GM23338 (cell line): ENCODE results near the gene OR6J1. TPM values are rescaled to one million over a fixed set of nuclear protein-coding genes. Genes with fewer than 3 reads are reported as not detected.

Experiments
- ATAC-seq: fragments of 200-7000 bp; cut with Tn5 transposase; 3 replicates; pipeline ENCODE4 v1.9.1; 2020
- DNase-seq: peaks from one replicate; pipeline ENCODE4 v3.0.0-alpha.2; 2015; ENCODE audit warnings: low spot score
- H2AFZ ChIP-seq: fragments of 200-600 bp; sonication (generic); 2 replicates; pipeline ENCODE4 v1.8.0; 2016; ENCODE audit warnings: antibody characterized with exemption, mild to moderate bottlenecking, moderate library complexity
- H3F3A ChIP-seq: fragments of 200-600 bp; sonication (generic); replicated peaks from 2 replicates; pipeline ENCODE4 v1.8.0; 2017; ENCODE audit warnings: antibody characterized with exemption, mixed run types, low read depth
- H3K27ac ChIP-seq: fragments of 200-600 bp; sonication (generic); 2 replicates; pipeline ENCODE4 v1.6.1; 2016; ENCODE audit warnings: low read depth
- H3K27me3 ChIP-seq: fragments of 200-600 bp; sonication (generic); 2 replicates; pipeline ENCODE4 v1.8.0; 2016; ENCODE audit warnings: mild to moderate bottlenecking, mixed run types, moderate library complexity; ENCODE audit not compliant: insufficient read depth
- H3K36me3 ChIP-seq: fragments of 200-600 bp; sonication (generic); 2 replicates; pipeline ENCODE4 v1.8.0; 2016; ENCODE audit warnings: mild to moderate bottlenecking; ENCODE audit not compliant: insufficient read depth
- H3K4me1 ChIP-seq: fragments of 200-600 bp; sonication (generic); 2 replicates; pipeline ENCODE4 v1.8.0; 2016; ENCODE audit warnings: mild to moderate bottlenecking, moderate library complexity; ENCODE audit not compliant: insufficient read depth
- H3K4me2 ChIP-seq: fragments of 200-600 bp; sonication (generic); 2 replicates; pipeline ENCODE4 v1.7.1; 2017; ENCODE audit warnings: mixed run types
- H3K4me3 ChIP-seq: fragments of 200-600 bp; sonication (generic); 2 replicates; pipeline ENCODE4 v1.6.1; 2016; ENCODE audit warnings: mixed run types
- H3K79me2 ChIP-seq: fragments of 200-600 bp; sonication (generic); replicated peaks from 2 replicates; pipeline ENCODE4 v1.8.0; 2017; ENCODE audit warnings: mild to moderate bottlenecking; ENCODE audit not compliant: insufficient read depth
- H3K9me2 ChIP-seq: fragments of 200-600 bp; sonication (generic); 2 replicates; pipeline ENCODE4 v1.8.0; 2017; ENCODE audit not compliant: insufficient read depth
- H4K20me1 ChIP-seq: fragments of 200-600 bp; sonication (generic); replicated peaks from 2 replicates; pipeline ENCODE4 v1.8.0; 2017; ENCODE audit warnings: mild to moderate bottlenecking; ENCODE audit not compliant: insufficient read depth
- H3K27ac Mint-ChIP-seq: 2 replicates; pipeline ENCODE4 v1.8.0; 2020; ENCODE audit warnings: inconsistent platforms, mild to moderate bottlenecking, moderate library complexity, mixed read lengths
- H3K27me3 Mint-ChIP-seq: 3 replicates; pipeline ENCODE4 v1.8.0; 2022; ENCODE audit warnings: low read depth, mild to moderate bottlenecking, moderate library complexity, mixed read lengths, inconsistent platforms; ENCODE audit not compliant: insufficient read depth, poor library complexity
- H3K36me3 Mint-ChIP-seq: 3 replicates; pipeline ENCODE4 v1.8.0; 2021; ENCODE audit warnings: low read depth, mild to moderate bottlenecking, inconsistent platforms, moderate library complexity, mixed read lengths
- H3K4me1 Mint-ChIP-seq: 3 replicates; pipeline ENCODE4 v1.8.0; 2020; ENCODE audit warnings: mild to moderate bottlenecking, inconsistent platforms, mixed read lengths
- H3K4me3 Mint-ChIP-seq: 3 replicates; pipeline ENCODE4 v1.8.0; 2021; ENCODE audit warnings: moderate library complexity, mild to moderate bottlenecking, inconsistent platforms, mixed read lengths
- H3K9me3 Mint-ChIP-seq: 3 replicates; pipeline ENCODE4 v1.8.0; 2020; ENCODE audit warnings: moderate library complexity, mild to moderate bottlenecking, inconsistent platforms, mixed read lengths
- CREB1 ChIP-seq: fragments of 250-450 bp; sonication (Bioruptor Pico); IDR thresholded peaks from 2 replicates; pipeline ENCODE4 v1.5.0; 2020; ENCODE audit warnings: low read depth, mild to moderate bottlenecking, moderate library complexity
- EZH2 ChIP-seq: fragments of 200-600 bp; sonication (generic); IDR thresholded peaks from one replicate; pipeline ENCODE4 v1.8.0; 2017; ENCODE audit warnings: antibody characterized with exemption, mild to moderate bottlenecking, low read depth; ENCODE audit not compliant: unreplicated experiment
- EZH2phosphoT487 ChIP-seq: fragments of 200-600 bp; sonication (generic); IDR thresholded peaks from one replicate; pipeline ENCODE4 v1.8.1; 2018; ENCODE audit warnings: antibody characterized with exemption; ENCODE audit not compliant: unreplicated experiment
- JUNB ChIP-seq: IDR thresholded peaks from one replicate; pipeline ENCODE4 v1.6.1; 2016; ENCODE audit warnings: antibody characterized with exemption; ENCODE audit not compliant: unreplicated experiment
- NANOG ChIP-seq: IDR thresholded peaks from 2 replicates; pipeline ENCODE4 v1.6.1; 2016; ENCODE audit warnings: antibody characterized with exemption, borderline replicate concordance
- POLR2AphosphoS5 ChIP-seq: IDR thresholded peaks from 2 replicates; pipeline ENCODE4 v1.6.1; 2016; ENCODE audit warnings: antibody characterized with exemption, low read depth
- STAT1 ChIP-seq: IDR thresholded peaks from one replicate; pipeline ENCODE4 v1.6.1; 2016; ENCODE audit warnings: antibody characterized with exemption; ENCODE audit not compliant: unreplicated experiment
- ZNF114 ChIP-seq: fragments of 250-450 bp; sonication (Bioruptor Pico); IDR thresholded peaks from 2 replicates; pipeline ENCODE4 v1.5.0; 2020; ENCODE audit warnings: mild to moderate bottlenecking, moderate library complexity
- ZNF331 ChIP-seq: fragments of 250-450 bp; sonication (Bioruptor Pico); IDR thresholded peaks from 2 replicates; pipeline ENCODE4 v1.5.0; 2020; ENCODE audit warnings: low read depth, mild to moderate bottlenecking, moderate library complexity
- polyA plus RNA-seq: library from polyadenylated mRNA; unstranded; fragments of >200 nt; fragmentation: Nextera tagmentation; extraction: Ambion mirVana; gene quantifications from 2 replicates; pipeline ENCODE4 v1.2.1, GENCODE V29; 2016
- total RNA-seq: library from RNA; depleted of rRNA; stranded (reverse); fragments of >200 nt; shearing (Covaris generic); gene quantifications from 2 replicates; pipeline ENCODE4 v1.2.3, GENCODE V29; 2014
- TF ChIP-seq, protein P1 (sequence below), 2 experiments: fragments of 200-600 bp in 1 of 2; sonication (generic) in 1 of 2; conservative IDR thresholded peaks; 2 replicates each; pipeline versions ENCODE4 v1.5.1 to v1.6.1; 2016 to 2017; ENCODE audit warnings: antibody characterized with exemption in 2 of 2, low read depth in 2 of 2, mild to moderate bottlenecking in 2 of 2, moderate library complexity in 1 of 2
- TF ChIP-seq, protein P2 (sequence below): IDR thresholded peaks from one replicate; pipeline ENCODE4 v1.6.1; 2018; ENCODE audit warnings: antibody characterized with exemption; ENCODE audit not compliant: unreplicated experiment

The OR6J1 gene
- total and polyA plus RNA-seq, 2 experiments from 2014 or later, result not detected

DNA sequence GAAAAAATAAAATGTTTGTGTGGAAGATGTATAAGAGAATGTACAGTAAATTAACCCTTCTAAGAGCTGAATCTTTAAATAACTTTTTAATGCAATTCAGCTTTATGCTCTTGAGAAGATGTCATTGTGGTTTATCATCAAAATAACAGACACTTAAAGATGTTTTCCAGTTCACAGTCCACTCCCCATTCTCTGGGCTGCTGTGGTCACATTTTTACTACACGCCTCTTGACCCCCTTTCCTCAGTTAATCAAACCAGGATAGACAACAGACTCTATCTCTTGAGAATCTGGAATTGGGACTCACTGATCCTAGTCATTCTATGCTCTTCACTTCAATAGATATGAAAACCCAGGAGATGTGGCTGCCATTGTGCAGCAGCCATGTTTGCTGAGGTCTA, 24.7 kb upstream of the OR6J1 start (continued):
- no peak for TF ChIP-seq EZH2
- no peak for TF ChIP-seq CREB1 (CRISPR knock-in tag)
- no peak for TF ChIP-seq ZNF331 (CRISPR knock-in tag)
- TF ChIP-seq, protein P1, sequence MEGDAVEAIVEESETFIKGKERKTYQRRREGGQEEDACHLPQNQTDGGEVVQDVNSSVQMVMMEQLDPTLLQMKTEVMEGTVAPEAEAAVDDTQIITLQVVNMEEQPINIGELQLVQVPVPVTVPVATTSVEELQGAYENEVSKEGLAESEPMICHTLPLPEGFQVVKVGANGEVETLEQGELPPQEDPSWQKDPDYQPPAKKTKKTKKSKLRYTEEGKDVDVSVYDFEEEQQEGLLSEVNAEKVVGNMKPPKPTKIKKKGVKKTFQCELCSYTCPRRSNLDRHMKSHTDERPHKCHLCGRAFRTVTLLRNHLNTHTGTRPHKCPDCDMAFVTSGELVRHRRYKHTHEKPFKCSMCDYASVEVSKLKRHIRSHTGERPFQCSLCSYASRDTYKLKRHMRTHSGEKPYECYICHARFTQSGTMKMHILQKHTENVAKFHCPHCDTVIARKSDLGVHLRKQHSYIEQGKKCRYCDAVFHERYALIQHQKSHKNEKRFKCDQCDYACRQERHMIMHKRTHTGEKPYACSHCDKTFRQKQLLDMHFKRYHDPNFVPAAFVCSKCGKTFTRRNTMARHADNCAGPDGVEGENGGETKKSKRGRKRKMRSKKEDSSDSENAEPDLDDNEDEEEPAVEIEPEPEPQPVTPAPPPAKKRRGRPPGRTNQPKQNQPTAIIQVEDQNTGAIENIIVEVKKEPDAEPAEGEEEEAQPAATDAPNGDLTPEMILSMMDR (conservative IDR thresholded peaks at IDR 0.05; ENCODE audit: low read depth in 2 of 2), result no peak
- TF ChIP-seq STAT1, result no peak

DNA sequence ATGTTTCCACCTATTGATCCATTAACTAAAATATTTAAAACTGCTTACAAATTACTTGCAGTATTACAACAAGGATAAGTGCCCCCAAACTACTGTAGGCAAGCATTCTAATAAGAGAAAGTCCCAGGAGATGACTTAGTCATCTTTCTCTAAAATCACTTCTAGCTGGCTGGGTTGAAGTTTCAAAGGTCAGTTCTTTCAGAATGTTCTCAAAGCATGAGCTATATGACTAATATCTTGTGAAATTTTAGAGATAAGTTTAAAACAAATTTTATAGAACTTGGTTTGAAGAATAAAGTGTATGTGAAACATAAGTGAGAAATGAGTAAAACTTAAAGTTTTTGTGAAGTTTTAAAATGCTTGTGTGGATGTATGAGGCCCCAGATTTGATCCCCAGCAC, 24.3 kb upstream of the OR6J1 start:
- Mint-ChIP-seq H3K4me3 (no peak overlapping the region), H3K9me3 (no peaks in the 10 kb centered on the region; the same call in 2 of the 3 replicates), H3K27me3 (peaks cover 3% of the 10 kb centered on the region), H3K4me1 (peaks cover 4% of the 10 kb centered on the region), H3K27ac (no peak overlapping the region), H3K36me3 (no peaks in the 10 kb centered on the region)
- ATAC-seq (no peak), DNase-seq (no peak)
- no peak overlapping the region for H3K4me2 ChIP-seq
- H3K4me1 ChIP-seq, result no peaks in the 10 kb centered on the region
- no peaks in the 10 kb centered on the region for H3K27me3 ChIP-seq
- TF ChIP-seq NANOG (no peak), ZNF331 (CRISPR knock-in tag) (no peak), JUNB (no peak), CREB1 (CRISPR knock-in tag) (no peak), ZNF114 (no peak), EZH2 (no peak)
- TF ChIP-seq, protein P2, sequence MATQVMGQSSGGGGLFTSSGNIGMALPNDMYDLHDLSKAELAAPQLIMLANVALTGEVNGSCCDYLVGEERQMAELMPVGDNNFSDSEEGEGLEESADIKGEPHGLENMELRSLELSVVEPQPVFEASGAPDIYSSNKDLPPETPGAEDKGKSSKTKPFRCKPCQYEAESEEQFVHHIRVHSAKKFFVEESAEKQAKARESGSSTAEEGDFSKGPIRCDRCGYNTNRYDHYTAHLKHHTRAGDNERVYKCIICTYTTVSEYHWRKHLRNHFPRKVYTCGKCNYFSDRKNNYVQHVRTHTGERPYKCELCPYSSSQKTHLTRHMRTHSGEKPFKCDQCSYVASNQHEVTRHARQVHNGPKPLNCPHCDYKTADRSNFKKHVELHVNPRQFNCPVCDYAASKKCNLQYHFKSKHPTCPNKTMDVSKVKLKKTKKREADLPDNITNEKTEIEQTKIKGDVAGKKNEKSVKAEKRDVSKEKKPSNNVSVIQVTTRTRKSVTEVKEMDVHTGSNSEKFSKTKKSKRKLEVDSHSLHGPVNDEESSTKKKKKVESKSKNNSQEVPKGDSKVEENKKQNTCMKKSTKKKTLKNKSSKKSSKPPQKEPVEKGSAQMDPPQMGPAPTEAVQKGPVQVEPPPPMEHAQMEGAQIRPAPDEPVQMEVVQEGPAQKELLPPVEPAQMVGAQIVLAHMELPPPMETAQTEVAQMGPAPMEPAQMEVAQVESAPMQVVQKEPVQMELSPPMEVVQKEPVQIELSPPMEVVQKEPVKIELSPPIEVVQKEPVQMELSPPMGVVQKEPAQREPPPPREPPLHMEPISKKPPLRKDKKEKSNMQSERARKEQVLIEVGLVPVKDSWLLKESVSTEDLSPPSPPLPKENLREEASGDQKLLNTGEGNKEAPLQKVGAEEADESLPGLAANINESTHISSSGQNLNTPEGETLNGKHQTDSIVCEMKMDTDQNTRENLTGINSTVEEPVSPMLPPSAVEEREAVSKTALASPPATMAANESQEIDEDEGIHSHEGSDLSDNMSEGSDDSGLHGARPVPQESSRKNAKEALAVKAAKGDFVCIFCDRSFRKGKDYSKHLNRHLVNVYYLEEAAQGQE, result no peak
- no peaks in the 10 kb centered on the region for H4K20me1 ChIP-seq
- H2AFZ ChIP-seq, result no peak overlapping the region
- H3K36me3 ChIP-seq, result no peaks in the 10 kb centered on the region
- H3K9me2 ChIP-seq, result peaks cover 9% of the 10 kb centered on the region; the same call in 1 of the 2 replicates
- no peaks in the 10 kb centered on the region for H3K79me2 ChIP-seq
- H3K27ac ChIP-seq, result no peak overlapping the region
- H3F3A ChIP-seq, result no peaks in the 10 kb centered on the region
- H3K4me3 ChIP-seq, result no peak overlapping the region

DNA sequence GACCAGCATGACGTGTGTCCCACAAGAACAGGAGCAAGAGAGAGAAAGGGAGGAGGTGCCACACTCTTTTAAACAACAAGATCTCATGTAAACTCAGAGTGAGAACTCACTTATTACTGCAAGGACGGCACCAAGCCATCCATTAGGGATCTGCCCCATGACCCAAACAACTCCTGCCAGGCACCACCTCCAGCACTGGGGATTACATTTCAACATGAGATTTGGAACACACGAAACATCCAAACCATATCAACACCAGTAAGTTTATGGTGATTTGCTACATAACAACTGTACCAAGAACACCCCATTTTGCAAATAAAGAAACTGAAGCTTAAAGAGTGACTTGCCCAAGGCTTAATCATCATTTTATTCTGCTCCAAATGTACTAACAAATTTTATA, 23.7 kb upstream of the OR6J1 start:
- Mint-ChIP-seq H3K4me1 (peaks cover 7% of the 10 kb centered on the region), H3K36me3 (no peaks in the 10 kb centered on the region), H3K27me3 (peaks cover 3% of the 10 kb centered on the region), H3K9me3 (no peaks in the 10 kb centered on the region; the same call in 2 of the 3 replicates), H3K27ac (no peak overlapping the region), H3K4me3 (no peak overlapping the region)
- H3K4me3 ChIP-seq, result no peak overlapping the region
- H3K9me2 ChIP-seq, result peaks cover 9% of the 10 kb centered on the region; the same call in 1 of the 2 replicates
- H4K20me1 ChIP-seq, result no peaks in the 10 kb centered on the region
- H3K27ac ChIP-seq, result no peak overlapping the region
- ATAC-seq, result no peak
- no peak overlapping the region for H3K4me2 ChIP-seq
- no peaks in the 10 kb centered on the region for H3K79me2 ChIP-seq
- no peak for DNase-seq
- no peak overlapping the region for H2AFZ ChIP-seq
- no peaks in the 10 kb centered on the region for H3K36me3 ChIP-seq
- no peaks in the 10 kb centered on the region for H3K4me1 ChIP-seq
- H3K27me3 ChIP-seq, result no peaks in the 10 kb centered on the region
- H3F3A ChIP-seq, result no peaks in the 10 kb centered on the region
- TF ChIP-seq, protein P1 (conservative IDR thresholded peaks at IDR 0.05; ENCODE audit: low read depth in 2 of 2), result no peak
- no peak for TF ChIP-seq CREB1 (CRISPR knock-in tag)
- TF ChIP-seq ZNF331 (CRISPR knock-in tag), result no peak
- TF ChIP-seq POLR2AphosphoS5, result no peak
- TF ChIP-seq, protein P2, result no peak
- no peak for TF ChIP-seq NANOG
- TF ChIP-seq EZH2phosphoT487, result no peak
